SU-DHL-6 (cell line): Measurements from ENCODE around the gene CYP19A1.

Experiments used
- EZH2phosphoT487 ChIP-seq: fragments of 200-600 bp; sonication (generic), shearing (Covaris generic); conservative IDR thresholded peaks from 2 replicates; pipeline ENCODE4 v1.6.1; 2018; ENCODE audit warnings: mild to moderate bottlenecking, antibody characterized with exemption, low read length, moderate library complexity, mixed read lengths
- TF ChIP-seq, protein P1 (sequence below): fragments of 200-600 bp; sonication (generic); IDR thresholded peaks from one replicate; pipeline ENCODE4 v1.5.1; 2017; ENCODE audit warnings: antibody characterized with exemption, mild to moderate bottlenecking, low read length, moderate library complexity; ENCODE audit not compliant: insufficient read depth, poor library complexity, severe bottlenecking

DNA sequence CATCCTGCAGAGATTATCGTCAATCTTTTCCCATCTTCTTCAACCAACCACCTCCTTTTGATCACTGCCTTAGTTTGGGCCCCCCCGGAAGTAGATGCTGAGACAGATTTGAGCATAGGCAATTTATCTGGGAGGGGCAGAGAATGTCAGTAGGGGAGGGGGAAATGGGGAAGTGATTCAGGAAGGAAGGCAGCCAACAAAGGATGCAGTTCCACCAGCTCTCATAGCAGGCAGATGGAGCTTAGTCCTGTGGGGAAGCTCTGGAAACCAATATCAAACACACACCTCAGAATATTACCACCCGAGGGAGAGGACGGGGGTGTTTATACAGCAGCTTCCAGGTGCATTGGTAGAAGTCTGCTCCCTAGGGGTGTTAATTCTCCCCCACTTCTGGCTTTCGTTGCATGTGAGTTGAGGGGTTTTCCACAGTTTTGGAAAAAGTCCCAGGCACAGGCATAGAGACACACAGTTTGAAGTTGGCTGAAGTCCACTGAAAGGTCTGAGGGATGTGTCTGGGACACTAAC lies 152.2 kb downstream of the CYP19A1 start:
- TF ChIP-seq, protein P1, sequence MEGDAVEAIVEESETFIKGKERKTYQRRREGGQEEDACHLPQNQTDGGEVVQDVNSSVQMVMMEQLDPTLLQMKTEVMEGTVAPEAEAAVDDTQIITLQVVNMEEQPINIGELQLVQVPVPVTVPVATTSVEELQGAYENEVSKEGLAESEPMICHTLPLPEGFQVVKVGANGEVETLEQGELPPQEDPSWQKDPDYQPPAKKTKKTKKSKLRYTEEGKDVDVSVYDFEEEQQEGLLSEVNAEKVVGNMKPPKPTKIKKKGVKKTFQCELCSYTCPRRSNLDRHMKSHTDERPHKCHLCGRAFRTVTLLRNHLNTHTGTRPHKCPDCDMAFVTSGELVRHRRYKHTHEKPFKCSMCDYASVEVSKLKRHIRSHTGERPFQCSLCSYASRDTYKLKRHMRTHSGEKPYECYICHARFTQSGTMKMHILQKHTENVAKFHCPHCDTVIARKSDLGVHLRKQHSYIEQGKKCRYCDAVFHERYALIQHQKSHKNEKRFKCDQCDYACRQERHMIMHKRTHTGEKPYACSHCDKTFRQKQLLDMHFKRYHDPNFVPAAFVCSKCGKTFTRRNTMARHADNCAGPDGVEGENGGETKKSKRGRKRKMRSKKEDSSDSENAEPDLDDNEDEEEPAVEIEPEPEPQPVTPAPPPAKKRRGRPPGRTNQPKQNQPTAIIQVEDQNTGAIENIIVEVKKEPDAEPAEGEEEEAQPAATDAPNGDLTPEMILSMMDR = no peak
- TF ChIP-seq EZH2phosphoT487 = no peak
